Hepatocyte (in vitro differentiated cells): ENCODE results near the gene CNPY4.

Experiments used
- CTCF ChIP-seq: fragments of 200-600 bp; sonication (generic); IDR thresholded peaks from 2 replicates; pipeline ENCODE4 v1.5.1; 2016; ENCODE audit warnings: antibody characterized with exemption, mild to moderate bottlenecking; ENCODE audit not compliant: poor library complexity
- EZH2 ChIP-seq: fragments of 200-600 bp; sonication (generic); IDR thresholded peaks from 2 replicates; pipeline ENCODE4 v1.6.1; 2016; ENCODE audit warnings: antibody characterized with exemption, mild to moderate bottlenecking, borderline replicate concordance

- TF ChIP-seq EZH2: no peak
- no peak for TF ChIP-seq CTCF
Measured at GRCh38 chr7:100166317-100166940, 47.0 kb downstream of the CNPY4 start.
